CD4-positive, alpha-beta memory T cell (primary cell): ENCODE data around the gene ZDHHC18. TPM values are rescaled to one million over a fixed set of nuclear protein-coding genes. Genes with fewer than 3 reads are reported as not detected.
A peak's percentile ranks its signal among the peaks of the same experiment; 100 is the strongest.

Experiments used
- CTCF ChIA-PET: fragments of 350-600 bp; sonication (Branson Sonifier 250); formaldehyde crosslinking; loops from one replicate; lab custom pipeline; 2021; ENCODE audit warnings: inconsistent platforms; ENCODE audit not compliant: partially characterized antibody; lab: Charles Lee
- POLR2A ChIA-PET: fragments of 350-600 bp; sonication (Branson Sonifier 250); formaldehyde crosslinking; loops from one replicate; lab custom pipeline; 2021; ENCODE audit not compliant: partially characterized antibody; lab: Charles Lee
- DNase-seq, 5 donors: peaks; one replicate each; pipeline versions ENCODE4 v3.0.0 to v3.0.0-alpha.2; 2020 to 2022; ENCODE audit warnings: mixed read lengths in 1 of 5
- H3K27ac ChIP-seq: one replicate; pipeline ENCODE4 v1.7.0; 2013; ENCODE audit warnings: low read depth, low read length
- H3K27me3 ChIP-seq: 2 replicates; pipeline ENCODE4 v1.7.0; 2013; ENCODE audit warnings: mild to moderate bottlenecking, low read length, moderate library complexity; ENCODE audit not compliant: insufficient read depth
- H3K36me3 ChIP-seq: 2 replicates; pipeline ENCODE4 v1.7.0; 2013; ENCODE audit warnings: mild to moderate bottlenecking, low read length, moderate library complexity; ENCODE audit not compliant: insufficient read depth
- H3K4me1 ChIP-seq: 2 replicates; pipeline ENCODE4 v1.7.0; 2013; ENCODE audit warnings: mild to moderate bottlenecking, low read length, moderate library complexity; ENCODE audit not compliant: insufficient read depth
- H3K4me3 ChIP-seq, 2 donors: one replicate each; pipeline ENCODE4 v1.7.0; 2013; ENCODE audit warnings: low read length in 2 of 2, mild to moderate bottlenecking in 1 of 2
- H3K9me3 ChIP-seq, 2 donors: one replicate each; pipeline ENCODE4 v1.7.0; 2013; ENCODE audit warnings: low read length in 2 of 2, control low read depth in 1 of 2; ENCODE audit not compliant: control insufficient read depth in 1 of 2
- H3K27ac Mint-ChIP-seq, 7 donors: one replicate each; pipeline ENCODE4 v1.8.0; 2020 to 2021; ENCODE audit warnings: mixed read lengths in 7 of 7, mild to moderate bottlenecking in 6 of 7, inconsistent platforms in 3 of 7, moderate library complexity in 3 of 7
- H3K27me3 Mint-ChIP-seq, 2 donors: one replicate each; pipeline ENCODE4 v1.8.0; 2020 to 2021; ENCODE audit warnings: mixed read lengths in 2 of 2
- H3K36me3 Mint-ChIP-seq, 2 donors: one replicate each; pipeline ENCODE4 v1.8.0; 2020 to 2021; ENCODE audit warnings: mixed read lengths in 2 of 2, inconsistent platforms in 1 of 2, mild to moderate bottlenecking in 1 of 2
- H3K4me1 Mint-ChIP-seq, 4 donors: one replicate each; pipeline ENCODE4 v1.8.0; 2020 to 2021; ENCODE audit warnings: mixed read lengths in 4 of 4, mild to moderate bottlenecking in 1 of 4
- H3K4me3 Mint-ChIP-seq, 8 donors: one replicate each; pipeline ENCODE4 v1.8.0; 2020 to 2021; ENCODE audit warnings: mixed read lengths in 8 of 8, mild to moderate bottlenecking in 7 of 8, moderate library complexity in 6 of 8, inconsistent platforms in 3 of 8
- H3K9me3 Mint-ChIP-seq, 8 donors: one replicate each; pipeline ENCODE4 v1.8.0; 2020 to 2021; ENCODE audit warnings: mixed read lengths in 8 of 8, mild to moderate bottlenecking in 5 of 8, inconsistent platforms in 3 of 8, moderate library complexity in 1 of 8
- intact Hi-C: fragments of 100-400 bp; cut with micrococcal nuclease; formaldehyde crosslinking; loops from one replicate; pipeline ENCODE4 v1.15.1; 2023
- polyA plus RNA-seq, 2 donors: library from polyadenylated mRNA; unstranded; fragments of 300-500 nt; fragmentation: Illumina TruSeq; gene quantifications; one replicate each; pipeline ENCODE4 v1.2.3, GENCODE V29; 2021
- total RNA-seq, 2 experiments: library from RNA; stranded (reverse); gene quantifications; one replicate each; pipeline ENCODE4 v1.2.3, GENCODE V29; 2021

ZDHHC18 gene
- total and polyA plus RNA-seq, 4 experiments from 2014 or later: 6.2 to 56.4 (median 36.5) TPM

DNA sequence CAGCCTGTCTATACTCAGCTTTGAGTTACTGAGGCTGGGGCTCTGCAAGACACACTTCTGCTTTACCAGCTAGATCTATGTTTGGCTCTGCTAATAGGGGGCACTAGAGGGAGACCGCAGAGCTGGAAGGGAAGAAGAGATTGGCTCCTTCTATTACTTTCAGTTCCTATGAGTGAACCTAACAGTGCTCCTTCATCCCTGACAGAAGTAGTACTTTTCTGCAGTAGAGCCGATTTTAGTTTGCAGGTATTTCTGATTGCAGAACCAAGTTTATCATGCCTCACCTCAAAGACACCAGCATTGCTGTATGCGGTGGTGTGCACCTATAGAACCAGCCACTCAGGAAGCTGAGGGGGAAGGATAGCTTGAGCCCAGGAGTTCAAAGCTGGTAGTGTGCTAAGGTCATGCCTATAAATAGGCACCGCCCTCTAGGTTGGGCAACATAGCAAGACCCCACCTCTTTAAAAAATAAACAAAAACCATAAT is 5.7 kb upstream of the ZDHHC18 start:
- H3K27ac Mint-ChIP-seq: peak overlapping the region; percentile 87 to 94 (median 92)
- peak; percentile 53 to 60 (median 57) for DNase-seq
- Histone ChIP-seq H3K36me3 (no peaks in the 10 kb centered on the region), H3K27ac (peak overlapping the region; percentile 43), H3K27me3 (no peaks in the 10 kb centered on the region), H3K4me1 (peaks cover 25% of the 10 kb centered on the region), H3K9me3 (no peaks in the 10 kb centered on the region), H3K4me3 (peak overlapping the region in 1 of 2 donors; percentile 42)
- no peaks in the 10 kb centered on the region for H3K27me3 Mint-ChIP-seq
- H3K9me3 Mint-ChIP-seq: no peaks in the 10 kb centered on the region
- ChIA-PET CTCF (interaction anchor here (0.6 to 8.3 kb wide), 32 partner anchors 10 to 368 kb away, joined by 3 to 184 read pairs (median 5); partner anchors contain the start of gene SFN), POLR2A (interaction anchor here (0.6 to 2.4 kb wide), 14 partner anchors 11 to 319 kb away, joined by 3 to 55 read pairs (median 5); partner anchors contain the start of genes GPATCH3, GPN2 and PIGV)
- no peaks in the 10 kb centered on the region for H3K36me3 Mint-ChIP-seq
- H3K4me3 Mint-ChIP-seq: peak overlapping the region; percentile 79 to 87 (median 84)
- peaks cover 15 to 36% (median 27%) of the 10 kb centered on the region in 4 donors for H3K4me1 Mint-ChIP-seq
- intact Hi-C loops: loop anchor here (1.0 kb wide), 1 partner anchor 12 kb away; no protein-coding TSS in a partner anchor

DNA sequence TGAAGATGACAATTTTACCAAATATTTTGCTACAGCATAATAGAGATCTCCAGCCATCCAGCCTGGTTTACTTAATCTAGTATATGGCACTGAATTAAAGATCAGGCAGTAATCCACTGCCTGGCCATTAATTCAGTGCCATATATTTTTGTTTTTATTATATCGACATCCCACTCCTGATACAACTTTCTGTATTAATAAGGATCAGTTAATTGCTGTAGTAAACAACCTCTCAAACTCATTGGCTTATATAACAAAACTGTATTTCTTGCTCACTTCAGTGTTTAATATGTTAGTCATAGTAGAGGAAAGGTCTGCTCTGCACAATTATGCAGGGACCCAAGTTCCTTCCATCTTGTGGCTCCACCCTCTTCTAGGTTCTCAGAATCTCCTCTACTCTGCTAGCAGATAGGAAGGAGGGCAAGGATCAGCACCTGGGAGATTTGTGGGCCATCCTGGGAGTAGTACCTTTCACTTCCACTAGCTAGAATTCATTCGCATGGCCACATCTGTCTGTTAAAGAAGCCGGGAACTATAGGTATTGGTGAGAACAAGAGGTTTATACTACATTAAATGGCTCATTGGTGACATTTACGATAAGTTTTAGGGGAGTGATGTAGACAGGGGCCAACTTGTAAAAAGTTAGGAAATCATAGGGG is 3.6 kb upstream of the ZDHHC18 start:
- no peak for DNase-seq
- peaks cover 25 to 50% (median 36%) of the 10 kb centered on the region in 4 donors for H3K4me1 Mint-ChIP-seq
- peaks cover 0 to 6% of the 10 kb centered on the region in 2 donors for H3K36me3 Mint-ChIP-seq
- ChIA-PET CTCF (interaction anchor here (0.7 to 8.3 kb wide), 7 partner anchors 12 to 476 kb away, joined by 3 to 184 read pairs (median 6); no protein-coding TSS in a partner anchor), POLR2A (interaction anchor here (1.4 to 3.2 kb wide), 2 partner anchors 10 to 13 kb away, joined by 6 to 20 read pairs; no protein-coding TSS in a partner anchor)
- H3K9me3 Mint-ChIP-seq: peaks cover 0 to 2% (median 0%) of the 10 kb centered on the region in 8 donors
- H3K4me3 Mint-ChIP-seq: no peak overlapping the region
- Histone ChIP-seq H3K4me3 (no peak overlapping the region), H3K36me3 (no peaks in the 10 kb centered on the region), H3K4me1 (peaks cover 37% of the 10 kb centered on the region), H3K9me3 (no peaks in the 10 kb centered on the region), H3K27me3 (no peaks in the 10 kb centered on the region), H3K27ac (no peak overlapping the region)
- H3K27me3 Mint-ChIP-seq: no peaks in the 10 kb centered on the region
- intact Hi-C loops: no loop called here
- peak overlapping the region in 5 of 7 donors; percentile 24 to 83 (median 68) for H3K27ac Mint-ChIP-seq

DNA sequence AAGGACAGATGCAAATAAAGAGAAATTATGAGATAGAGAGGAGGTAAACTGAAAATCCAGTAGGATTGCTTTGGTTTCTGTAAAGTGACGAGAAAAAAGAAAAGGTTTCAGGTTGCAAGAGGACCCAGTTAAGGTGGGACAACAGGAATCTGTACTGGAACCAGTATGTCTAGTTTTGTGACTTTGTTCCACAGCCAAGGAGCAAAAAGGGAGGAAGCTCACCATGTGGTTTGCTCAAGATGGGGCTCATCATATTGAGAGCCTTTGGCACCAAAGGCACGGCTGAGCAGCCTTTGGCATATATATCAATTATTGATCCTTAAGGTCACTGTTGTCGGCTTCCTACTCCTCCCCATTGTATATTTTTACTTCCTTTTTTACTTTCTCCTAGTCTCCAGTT is 1.8 kb upstream of the ZDHHC18 start:
- H3K27ac Mint-ChIP-seq: peak overlapping the region; percentile 95 to 98 (median 96)
- H3K4me1 ChIP-seq: peaks cover 54% of the 10 kb centered on the region
- H3K27me3 Mint-ChIP-seq: no peaks in the 10 kb centered on the region
- H3K27me3 ChIP-seq: no peaks in the 10 kb centered on the region
- H3K9me3 ChIP-seq: no peaks in the 10 kb centered on the region
- no peak overlapping the region for H3K4me3 ChIP-seq
- H3K36me3 ChIP-seq: no peaks in the 10 kb centered on the region
- ChIA-PET POLR2A (interaction anchor here (2.0 to 3.2 kb wide), 2 partner anchors 8 to 37 kb away, joined by 5 to 20 read pairs; partner anchors contain the start of gene PIGV), CTCF (interaction anchor here (1.4 to 8.3 kb wide), 5 partner anchors 10 to 41 kb away, joined by 4 to 184 read pairs (median 16); no protein-coding TSS in a partner anchor)
- intact Hi-C loops: no loop called here
- peak overlapping the region in 6 of 8 donors; percentile 17 to 97 (median 34) for H3K4me3 Mint-ChIP-seq
- no peak for DNase-seq
- peaks cover 42 to 68% (median 54%) of the 10 kb centered on the region in 4 donors for H3K4me1 Mint-ChIP-seq
- H3K36me3 Mint-ChIP-seq: peaks cover 0 to 17% of the 10 kb centered on the region in 2 donors
- peaks cover 0 to 2% (median 0%) of the 10 kb centered on the region in 8 donors for H3K9me3 Mint-ChIP-seq
- peak overlapping the region; percentile 94 for H3K27ac ChIP-seq

DNA sequence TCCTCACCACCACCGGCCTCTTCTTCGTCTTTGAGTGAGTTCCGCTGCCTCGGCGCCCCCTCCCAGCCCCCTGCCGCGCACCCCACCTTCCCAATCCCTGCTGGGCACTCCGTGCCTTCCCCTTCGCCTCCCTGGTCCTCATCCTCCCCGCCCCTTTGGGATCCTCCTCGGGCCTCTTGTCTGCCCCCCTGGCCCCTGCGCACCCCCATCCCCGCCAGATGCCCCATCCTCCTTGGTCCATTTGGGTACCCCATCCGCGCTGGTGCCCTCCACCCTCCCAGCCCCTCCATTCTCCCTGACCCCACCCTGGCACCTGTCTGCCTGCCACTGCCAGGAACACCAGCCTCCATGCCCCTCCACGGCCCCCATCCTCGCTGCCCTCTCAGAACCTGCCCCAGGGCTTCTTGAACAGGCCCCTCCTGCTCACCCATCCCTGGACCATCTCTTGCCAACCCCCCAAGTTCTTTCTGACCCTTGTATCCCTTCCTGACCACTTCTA is 667 bp downstream of the ZDHHC18 start:
- H3K9me3 Mint-ChIP-seq: peaks cover 0 to 2% (median 0%) of the 10 kb centered on the region in 8 donors
- intact Hi-C loops: no loop called here
- no peaks in the 10 kb centered on the region for H3K9me3 ChIP-seq
- peaks cover 52 to 78% (median 62%) of the 10 kb centered on the region in 4 donors for H3K4me1 Mint-ChIP-seq
- peak overlapping the region; percentile 81 for H3K27ac ChIP-seq
- peaks cover 8 to 30% of the 10 kb centered on the region in 2 donors for H3K36me3 Mint-ChIP-seq
- peaks cover 5% of the 10 kb centered on the region for H3K36me3 ChIP-seq
- H3K27me3 ChIP-seq: no peaks in the 10 kb centered on the region
- peak overlapping the region; percentile 90 to 100 (median 100) for H3K27ac Mint-ChIP-seq
- DNase-seq: no peak
- ChIA-PET CTCF (no interaction called here), POLR2A (interaction anchor here (5.5 kb wide), 1 partner anchor 38 kb away, joined by 19 read pairs; no protein-coding TSS in a partner anchor)
- H3K4me1 ChIP-seq: peaks cover 63% of the 10 kb centered on the region
- H3K4me3 Mint-ChIP-seq: peak overlapping the region; percentile 92 to 98 (median 92)
- H3K4me3 ChIP-seq: peak overlapping the region; percentile 50 to 60
- no peaks in the 10 kb centered on the region for H3K27me3 Mint-ChIP-seq

DNA sequence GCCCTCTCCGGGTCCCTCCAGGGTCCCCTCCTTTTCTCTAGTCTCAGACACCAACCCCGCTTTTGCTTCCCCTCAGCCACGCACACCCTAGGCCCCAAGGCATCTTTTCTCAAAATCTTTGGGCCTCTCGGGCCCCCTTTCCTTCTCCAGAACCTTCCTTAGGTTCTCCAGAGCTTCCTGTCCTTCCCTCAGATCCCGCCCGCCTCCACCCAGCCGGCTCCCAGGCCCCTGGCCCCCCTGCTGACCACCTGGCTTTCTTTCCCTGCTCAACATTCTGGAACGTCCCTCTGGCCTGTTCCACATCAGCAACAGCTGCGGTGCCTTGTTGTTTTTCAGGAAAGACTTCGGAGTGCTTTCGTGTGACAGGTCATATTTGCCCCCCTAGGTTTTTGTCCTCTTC is 1.2 kb downstream of the ZDHHC18 start:
- Mint-ChIP-seq H3K27ac (peak overlapping the region; percentile 90 to 100 (median 100)), H3K4me1 (peaks cover 57 to 81% (median 67%) of the 10 kb centered on the region in 4 donors), H3K27me3 (no peaks in the 10 kb centered on the region), H3K4me3 (peak overlapping the region; percentile 92 to 98 (median 92)), H3K36me3 (peaks cover 12 to 35% of the 10 kb centered on the region in 2 donors), H3K9me3 (peaks cover 0 to 2% (median 0%) of the 10 kb centered on the region in 8 donors)
- intact Hi-C loops: no loop called here
- Histone ChIP-seq H3K4me1 (peaks cover 68% of the 10 kb centered on the region), H3K27me3 (no peaks in the 10 kb centered on the region), H3K4me3 (peak overlapping the region; percentile 50 to 60), H3K9me3 (no peaks in the 10 kb centered on the region), H3K27ac (peak overlapping the region; percentile 81), H3K36me3 (peaks cover 10% of the 10 kb centered on the region)
- no peak for DNase-seq
- ChIA-PET CTCF (interaction anchor here (0.7 to 1.7 kb wide), 4 partner anchors 17 to 136 kb away, joined by 3 to 12 read pairs (median 3); no protein-coding TSS in a partner anchor), POLR2A (interaction anchor here (1.3 to 5.5 kb wide), 3 partner anchors 10 to 63 kb away, joined by 4 to 19 read pairs (median 9); partner anchors contain the start of gene GPN2)

DNA sequence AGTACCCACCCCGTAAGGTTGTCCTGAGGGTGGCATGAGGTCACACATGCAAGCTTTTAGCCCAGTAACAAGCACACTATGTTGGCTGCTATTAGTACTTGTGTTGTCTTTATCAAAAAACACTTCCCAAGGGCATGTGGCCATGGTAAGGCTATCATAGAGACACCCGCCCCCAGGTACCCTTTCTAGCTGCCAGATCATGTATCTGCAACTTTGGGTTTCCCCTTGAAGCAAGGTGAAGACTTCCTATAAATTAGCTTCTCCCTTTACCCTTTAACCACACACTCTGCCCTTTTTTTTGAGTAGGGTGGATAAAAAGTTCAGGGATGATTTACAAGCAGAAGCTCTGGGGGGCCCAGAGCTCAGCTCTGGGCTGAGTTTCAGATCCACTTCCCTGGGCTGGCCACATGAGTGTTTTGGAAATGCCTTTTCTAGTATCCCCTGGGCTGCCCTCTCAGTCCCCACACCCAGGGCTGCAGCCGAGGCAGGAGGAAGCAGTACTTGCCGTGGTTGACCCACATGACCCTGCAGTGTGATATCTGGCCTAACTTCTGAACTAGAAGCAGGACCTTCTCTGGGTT is 2.0 kb downstream of the ZDHHC18 start:
- no peaks in the 10 kb centered on the region for H3K27me3 Mint-ChIP-seq
- intact Hi-C loops: no loop called here
- H3K4me1 Mint-ChIP-seq: peaks cover 59 to 82% (median 73%) of the 10 kb centered on the region in 4 donors
- H3K36me3 ChIP-seq: peaks cover 14% of the 10 kb centered on the region
- CTCF ChIA-PET: interaction anchor here (0.7 to 1.7 kb wide), 8 partner anchors 18 to 290 kb away, joined by 3 to 12 read pairs (median 4); no protein-coding TSS in a partner anchor
- POLR2A ChIA-PET: interaction anchor here (0.5 to 5.5 kb wide), 4 partner anchors 9 to 230 kb away, joined by 3 to 19 read pairs (median 6); partner anchors contain the start of gene GPN2
- peaks cover 0 to 2% (median 0%) of the 10 kb centered on the region in 8 donors for H3K9me3 Mint-ChIP-seq
- H3K4me1 ChIP-seq: peaks cover 77% of the 10 kb centered on the region
- H3K4me3 Mint-ChIP-seq: peak overlapping the region; percentile 92 to 98 (median 92)
- peak in 1 of 5 donors; percentile 64 for DNase-seq
- peaks cover 12 to 39% of the 10 kb centered on the region in 2 donors for H3K36me3 Mint-ChIP-seq
- H3K4me3 ChIP-seq: peak overlapping the region; percentile 18 to 24
- no peaks in the 10 kb centered on the region for H3K27me3 ChIP-seq
- peak overlapping the region; percentile 90 to 100 (median 100) for H3K27ac Mint-ChIP-seq
- no peaks in the 10 kb centered on the region for H3K9me3 ChIP-seq
- H3K27ac ChIP-seq: peak overlapping the region; percentile 97
